Tibial artery (tissue), 4 donors: ENCODE measurements around the gene AP5Z1.
A peak's percentile ranks its signal among the peaks of the same experiment; 100 is the strongest.

Source experiments
- DNase-seq, 2 donors: peaks; one replicate each; pipeline ENCODE4 v3.0.0-alpha.2; 2019
- H3K27ac ChIP-seq, 2 donors: fragments of 200-600 bp; sonication (generic) in 1 of 2; 1 replicate in 1 of 2; 2 replicates in 1 of 2; pipeline ENCODE4 v1.5.1; 2018 to 2019; ENCODE audit warnings: mild to moderate bottlenecking in 1 of 2
- H3K27me3 ChIP-seq, 2 donors: fragments of 200-600 bp; sonication (generic) in 1 of 2; one replicate each; pipeline versions ENCODE4 v1.5.1 to v1.6.0; 2016 to 2019
- H3K36me3 ChIP-seq, 3 donors: fragments of 200-600 bp; sonication (generic) in 2 of 3; one replicate each; pipeline ENCODE4 v1.5.1; 2016 to 2019; ENCODE audit warnings: mild to moderate bottlenecking in 2 of 3
- H3K4me1 ChIP-seq, 4 donors: fragments of 200-600 bp; sonication (generic) in 2 of 4; 1 replicate in 3 of 4; 2 replicates in 1 of 4; pipeline ENCODE4 v1.5.1; 2016 to 2019
- H3K4me3 ChIP-seq, 2 donors: fragments of 200-600 bp; sonication (generic) in 1 of 2; 1 replicate in 1 of 2; 2 replicates in 1 of 2; pipeline ENCODE4 v1.5.1; 2018 to 2019; ENCODE audit warnings: mild to moderate bottlenecking in 2 of 2
- H3K9me3 ChIP-seq, 3 donors: fragments of 200-600 bp; sonication (generic) in 1 of 3; one replicate each; pipeline ENCODE4 v1.5.1; 2016 to 2019
- CTCF ChIP-seq, 2 experiments: fragments of 200-600 bp in 1 of 2; fragments of 450-650 bp in 1 of 2; IDR thresholded peaks; one replicate each; pipeline ENCODE4 v1.5.1; 2017 to 2019; ENCODE audit warnings: antibody characterized with exemption in 2 of 2, mild to moderate bottlenecking in 1 of 2, moderate library complexity in 1 of 2
- intact Hi-C: fragments of 100-400 bp; cut with DNase I; formaldehyde crosslinking; loops from one replicate; pipeline ENCODE4 v1.15.0; 2023; ENCODE audit warnings: low total_unique reads

AP5Z1 gene

GRCh38 chr7:4729266-4729665, 46.2 kb upstream of the AP5Z1 start:
- Histone ChIP-seq H3K4me1 (peaks cover 0 to 73% (median 41%) of the 10 kb centered on the region in 4 donors), H3K4me3 (no peak overlapping the region), H3K36me3 (peaks cover 0 to 14% (median 0%) of the 10 kb centered on the region in 3 donors), H3K9me3 (no peaks in the 10 kb centered on the region), H3K27ac (peak overlapping the region; percentile 91), H3K27me3 (no peaks in the 10 kb centered on the region)
- DNase-seq = no peak
- intact Hi-C loops = no loop called here
- no peak for TF ChIP-seq CTCF (IDR thresholded peaks at IDR 0.05)

GRCh38 chr7:4730276-4730675, 45.1 kb upstream of the AP5Z1 start:
- no peak for DNase-seq
- intact Hi-C loops = no loop called here
- Histone ChIP-seq H3K36me3 (peaks cover 0 to 14% (median 0%) of the 10 kb centered on the region in 3 donors), H3K27me3 (no peaks in the 10 kb centered on the region), H3K4me1 (peaks cover 0 to 65% (median 34%) of the 10 kb centered on the region in 4 donors), H3K27ac (peak overlapping the region; percentile 34 to 91), H3K9me3 (no peaks in the 10 kb centered on the region), H3K4me3 (no peak overlapping the region)
- TF ChIP-seq CTCF (IDR thresholded peaks at IDR 0.05) = no peak

- H3K4me3 ChIP-seq = no peak overlapping the region
- no peak for DNase-seq
- TF ChIP-seq CTCF (IDR thresholded peaks at IDR 0.05) = no peak
- H3K4me1 ChIP-seq = peaks cover 0 to 62% (median 32%) of the 10 kb centered on the region in 4 donors
- H3K9me3 ChIP-seq = no peaks in the 10 kb centered on the region
- intact Hi-C loops = no loop called here
- peak overlapping the region; percentile 18 to 34 for H3K27ac ChIP-seq
- H3K36me3 ChIP-seq = peaks cover 0 to 14% (median 0%) of the 10 kb centered on the region in 3 donors
- H3K27me3 ChIP-seq = no peaks in the 10 kb centered on the region
These were observed 44.5 kb upstream of the AP5Z1 start for GRCh38 chr7:4730971-4731370.

GRCh38 chr7:4731803-4732202, 43.6 kb upstream of the AP5Z1 start:
- TF ChIP-seq CTCF (IDR thresholded peaks at IDR 0.05) = no peak
- Histone ChIP-seq H3K27me3 (no peaks in the 10 kb centered on the region), H3K9me3 (no peaks in the 10 kb centered on the region), H3K4me1 (peaks cover 0 to 60% (median 24%) of the 10 kb centered on the region in 4 donors), H3K27ac (no peak overlapping the region), H3K4me3 (no peak overlapping the region), H3K36me3 (peaks cover 0 to 14% (median 0%) of the 10 kb centered on the region in 3 donors)
- intact Hi-C loops = no loop called here
- no peak for DNase-seq

- Histone ChIP-seq H3K27me3 (no peaks in the 10 kb centered on the region), H3K4me3 (no peak overlapping the region), H3K36me3 (peaks cover 0 to 6% (median 0%) of the 10 kb centered on the region in 3 donors), H3K27ac (peak overlapping the region; percentile 23 to 32), H3K4me1 (peaks cover 0 to 57% (median 20%) of the 10 kb centered on the region in 4 donors), H3K9me3 (no peaks in the 10 kb centered on the region)
- DNase-seq = no peak
- no peak for TF ChIP-seq CTCF (IDR thresholded peaks at IDR 0.05)
- intact Hi-C loops = no loop called here
These were observed 41.4 kb upstream of the AP5Z1 start for GRCh38 chr7:4733936-4734528.
